ENCODE measurements around the gene NMNAT2. TPM values are rescaled to one million over a fixed set of nuclear protein-coding genes. Genes with fewer than 3 reads are reported as not detected.
A peak's percentile ranks its signal among the peaks of the same experiment; 100 is the strongest.

The NMNAT2 gene
- total and polyA plus RNA-seq, 2 of the 8 experiments (the other 6 are each of a cell fraction or from before 2014, with no cell fraction given) = 6.5 to 20.9 TPM

DNA sequence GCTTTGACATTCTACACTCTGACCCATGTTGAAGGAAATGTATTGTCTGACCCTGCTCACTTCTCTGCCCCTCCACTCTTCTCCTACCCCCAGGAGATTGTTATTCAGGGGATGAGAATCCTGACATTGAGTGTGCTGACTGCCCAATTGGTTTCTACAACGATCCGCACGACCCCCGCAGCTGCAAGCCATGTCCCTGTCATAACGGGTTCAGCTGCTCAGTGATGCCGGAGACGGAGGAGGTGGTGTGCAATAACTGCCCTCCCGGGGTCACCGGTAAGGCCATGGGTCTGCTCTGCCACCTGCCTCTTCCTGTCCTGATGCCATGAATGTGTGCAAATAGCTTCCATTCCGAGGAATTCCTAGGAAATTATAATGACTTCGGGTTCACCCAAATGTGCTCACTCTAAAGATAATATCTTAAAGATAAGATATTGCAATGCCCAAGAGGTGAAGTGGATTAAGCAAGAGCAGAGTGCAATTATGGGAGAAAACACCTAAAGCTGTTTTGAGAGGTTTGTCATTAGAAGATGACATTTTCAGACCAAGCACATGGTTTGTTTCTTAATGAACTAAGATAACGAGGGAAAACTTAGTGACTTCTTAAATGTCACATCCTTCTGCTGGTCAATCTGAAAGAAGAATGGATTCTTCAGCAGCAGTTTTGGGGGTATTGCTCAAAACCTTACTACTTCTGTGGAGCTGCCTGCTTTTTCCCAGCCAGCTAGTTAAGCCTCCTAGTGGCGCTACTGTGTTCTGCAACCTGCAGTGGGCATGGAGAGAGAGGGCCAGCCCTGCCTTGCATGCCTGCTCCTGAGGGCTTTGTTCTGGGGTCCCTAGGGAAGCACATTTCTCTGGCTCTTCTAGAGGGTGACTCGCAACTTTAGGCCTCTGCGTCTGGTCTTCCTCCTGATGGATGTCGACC, 190.5 kb downstream of the NMNAT2 start:
- H3K4me1 ChIP-seq (replicated peaks in 1 of 4; ENCODE audit: control insufficient read depth in 3 of 4, insufficient read depth in 4 of 4, low read length in 3 of 4) = peaks cover 0 to 11% (median 5%) of the 10 kb centered on the region in 4 experiments; a peak in 6 of 7 replicates
- no peak overlapping the region for H3K9ac ChIP-seq (replicated peaks in 1 of 4; ENCODE audit: extremely low read depth in 1 of 4, low read depth in 3 of 4, low read length in 3 of 4)
- no peak overlapping the region for H2BK120ac ChIP-seq (replicated peaks; ENCODE audit: low read depth, low read length)
- no peaks in the 10 kb centered on the region for H3K27me3 ChIP-seq (replicated peaks in 1 of 4; ENCODE audit: control insufficient read depth in 3 of 4, extremely low read depth in 1 of 4, insufficient read depth in 3 of 4, low read length in 3 of 4)
- H2AK5ac ChIP-seq (ENCODE audit: low read depth, low read length) = no peak overlapping the region
- H2BK15ac ChIP-seq (ENCODE audit: low read length) = peak overlapping the region; percentile 78; the same call in 1 of the 2 replicates
- H4K91ac ChIP-seq (replicated peaks; ENCODE audit: insufficient read length, low read length) = peak overlapping the region; percentile 62
- H3K18ac ChIP-seq (ENCODE audit: extremely low read depth, low read length) = 0 out of 2 replicates have a peak overlapping the region, but pooled peaks have one; percentile 29
- no peaks in the 10 kb centered on the region for H3K79me1 ChIP-seq (ENCODE audit: low read depth, low read length)
- H4K8ac ChIP-seq (ENCODE audit: extremely low read depth, insufficient read depth, low read length) = peak overlapping the region; percentile 53; the same call in 1 of the 2 replicates
- no peak overlapping the region for H3K4me2 ChIP-seq (ENCODE audit: insufficient read depth in 1 of 2, low read depth in 2 of 2, low read length in 2 of 2)
- no peak overlapping the region for H3K14ac ChIP-seq (ENCODE audit: insufficient read length)
- H2BK5ac ChIP-seq (ENCODE audit: low read depth, low read length) = peak overlapping the region; percentile 72; the same call in 1 of the 2 replicates
- H3K36me3 ChIP-seq (ENCODE audit: control insufficient read depth in 2 of 4, insufficient read depth in 4 of 4, low read length in 3 of 4) = no peaks in the 10 kb centered on the region
- H3K9me3 ChIP-seq (ENCODE audit: insufficient read depth in 2 of 2, low read depth in 1 of 2, low read length in 1 of 2) = no peaks in the 10 kb centered on the region
- no peak overlapping the region for H3K27ac ChIP-seq (ENCODE audit: low read depth, low read length)
- no peak overlapping the region for H3K56ac ChIP-seq (replicated peaks; ENCODE audit: insufficient read length, low read depth, low read length)
- H4K5ac ChIP-seq (ENCODE audit: insufficient read length, low read depth, low read length) = no peak overlapping the region
- FAIRE-seq (no peak), DNase-seq (ENCODE audit: low read depth in 1 of 2, low spot score in 2 of 2) (peak; percentile 41 to 88)
- CTCF ChIA-PET (ENCODE audit: partially characterized antibody) = interaction anchor here (0.7 to 8.9 kb wide), 50 partner anchors 11 to 946 kb away, joined by 3 to 86 read pairs (median 4); partner anchors contain the start of gene LAMC2
- POLR2A ChIA-PET (ENCODE audit: partially characterized antibody) = interaction anchor here (0.6 to 1.1 kb wide), 3 partner anchors 10 to 88 kb away, joined by 3 to 5 read pairs (median 3); no protein-coding TSS in a partner anchor
- H2BK12ac ChIP-seq (ENCODE audit: low read depth, low read length) = peak overlapping the region; percentile 85; the same call in 1 of the 2 replicates
- no peaks in the 10 kb centered on the region for H4K20me1 ChIP-seq (replicated peaks in 1 of 2; ENCODE audit: control insufficient read depth in 1 of 2, insufficient read depth in 2 of 2, low read length in 2 of 2)
- no peak overlapping the region for H3K23ac ChIP-seq (ENCODE audit: insufficient read length)
- peak overlapping the region; percentile 45 for H3K4ac ChIP-seq (replicated peaks; ENCODE audit: insufficient read length, low read depth, low read length)
- H2AFZ ChIP-seq (ENCODE audit: low read length) = no peak overlapping the region; the same call in 1 of the 2 replicates
- H2BK20ac ChIP-seq (ENCODE audit: low read length) = no peak overlapping the region
- 75% methylated on average over 16 of the region's 16 CpGs; no CpG with 5 or more reads in 1 of the 2 experiments for WGBS, 2 experiments (ENCODE audit: extremely low coverage in 1 of 2, insufficient coverage in 1 of 2, insufficient read length in 1 of 2, insufficient replicate concordance in 2 of 2, low coverage in 1 of 2, low lambda C conversion rate in 2 of 2, missing lambda C conversion rate in 1 of 2)
- no peak overlapping the region for H3K4me3 ChIP-seq (ENCODE audit: extremely low read depth in 1 of 4, insufficient read depth in 2 of 4, low read depth in 3 of 4, low read length in 4 of 4)
- H3K79me2 ChIP-seq (ENCODE audit: control insufficient read depth in 1 of 2, insufficient read depth in 2 of 2, low read length in 2 of 2) = no peaks in the 10 kb centered on the region
- H3K23me2 ChIP-seq (ENCODE audit: low read depth, low read length) = no peaks in the 10 kb centered on the region
- TF ChIP-seq CHD1 (IDR thresholded peaks at IDR 0.05; ENCODE audit: low read depth, low read length) (no peak), CEBPB (IDR thresholded peaks at IDR 0.05; ENCODE audit: low read depth, low read length) (peak; percentile 44; the same call in 1 of the 2 replicates), RAD21 (IDR thresholded peaks at IDR 0.05 in 1 of 2, conservative IDR thresholded peaks at IDR 0.05 in 1 of 2; ENCODE audit: low read depth in 2 of 2, low read length in 2 of 2) (peak; percentile 74 to 84), SIN3A (conservative IDR thresholded peaks at IDR 0.05 in 1 of 2, IDR thresholded peaks at IDR 0.05 in 1 of 2; ENCODE audit: low read depth in 1 of 2, low read length in 2 of 2) (no peak), POLR2A (IDR thresholded peaks at IDR 0.05; ENCODE audit: control extremely low read depth in 1 of 2, low read depth in 2 of 2, low read length in 2 of 2) (no peak)
- TF ChIP-seq, protein P1, sequence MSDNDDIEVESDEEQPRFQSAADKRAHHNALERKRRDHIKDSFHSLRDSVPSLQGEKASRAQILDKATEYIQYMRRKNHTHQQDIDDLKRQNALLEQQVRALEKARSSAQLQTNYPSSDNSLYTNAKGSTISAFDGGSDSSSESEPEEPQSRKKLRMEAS (IDR thresholded peaks at IDR 0.05) = peak; percentile 44; the same call in 1 of the 2 replicates
- TF ChIP-seq, protein P2, sequence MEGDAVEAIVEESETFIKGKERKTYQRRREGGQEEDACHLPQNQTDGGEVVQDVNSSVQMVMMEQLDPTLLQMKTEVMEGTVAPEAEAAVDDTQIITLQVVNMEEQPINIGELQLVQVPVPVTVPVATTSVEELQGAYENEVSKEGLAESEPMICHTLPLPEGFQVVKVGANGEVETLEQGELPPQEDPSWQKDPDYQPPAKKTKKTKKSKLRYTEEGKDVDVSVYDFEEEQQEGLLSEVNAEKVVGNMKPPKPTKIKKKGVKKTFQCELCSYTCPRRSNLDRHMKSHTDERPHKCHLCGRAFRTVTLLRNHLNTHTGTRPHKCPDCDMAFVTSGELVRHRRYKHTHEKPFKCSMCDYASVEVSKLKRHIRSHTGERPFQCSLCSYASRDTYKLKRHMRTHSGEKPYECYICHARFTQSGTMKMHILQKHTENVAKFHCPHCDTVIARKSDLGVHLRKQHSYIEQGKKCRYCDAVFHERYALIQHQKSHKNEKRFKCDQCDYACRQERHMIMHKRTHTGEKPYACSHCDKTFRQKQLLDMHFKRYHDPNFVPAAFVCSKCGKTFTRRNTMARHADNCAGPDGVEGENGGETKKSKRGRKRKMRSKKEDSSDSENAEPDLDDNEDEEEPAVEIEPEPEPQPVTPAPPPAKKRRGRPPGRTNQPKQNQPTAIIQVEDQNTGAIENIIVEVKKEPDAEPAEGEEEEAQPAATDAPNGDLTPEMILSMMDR (IDR thresholded peaks at IDR 0.05; ENCODE audit: control extremely low read depth in 1 of 3, insufficient read depth in 1 of 3, low read depth in 1 of 3, low read length in 3 of 3) = peak; percentile 75 to 91 (median 86)
